HG03457 (cell line): ENCODE data around the gene MYH7B.

Source experiments
- ATAC-seq: cut with Tn5 transposase; IDR thresholded peaks from one replicate; pipeline ENCODE4 v1.9.1; 2021; ENCODE audit warnings: moderate number of reproducible peaks; ENCODE audit not compliant: unreplicated experiment

Gene MYH7B

DNA sequence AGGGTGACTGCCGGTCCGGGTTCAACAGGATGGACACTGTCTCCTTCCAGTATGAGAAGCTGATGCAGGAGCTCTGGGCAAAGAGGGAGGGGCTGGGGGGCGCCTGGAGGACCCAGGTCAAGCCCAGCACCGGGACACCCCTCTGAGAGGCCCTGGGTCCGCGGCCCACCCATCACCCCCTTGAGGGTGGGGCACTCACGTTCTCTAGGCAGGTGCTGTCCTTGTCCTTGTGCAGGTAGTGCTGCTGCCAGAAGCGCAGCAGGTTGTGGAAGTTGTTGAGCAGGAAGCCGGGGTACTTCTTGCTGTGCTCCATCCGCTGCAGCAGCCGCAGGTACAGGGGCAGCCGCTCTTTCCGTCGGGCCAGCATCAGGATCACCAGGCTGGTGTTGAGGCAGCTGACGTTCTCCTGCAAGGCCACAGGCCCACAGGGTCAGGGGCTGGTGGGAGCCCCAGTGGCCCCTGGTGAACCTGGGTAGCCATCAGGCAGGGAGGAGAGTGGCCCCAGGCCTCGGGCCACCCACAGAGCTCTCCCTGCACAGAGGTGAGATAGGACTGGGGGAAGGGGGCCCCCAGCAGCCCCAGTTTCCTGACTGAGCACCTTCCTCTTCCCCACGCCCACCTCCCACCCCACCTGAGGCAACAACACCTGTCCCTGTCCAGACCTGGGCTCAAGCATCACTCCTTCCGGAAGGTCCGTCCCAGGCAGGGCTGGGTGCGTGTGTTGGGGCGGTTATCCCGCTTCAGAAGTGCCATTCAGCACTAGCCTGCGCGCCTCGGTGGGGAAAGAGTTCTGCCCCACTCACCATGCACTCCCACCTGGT, 47.8 kb downstream of the MYH7B start:
- no peak for ATAC-seq

DNA sequence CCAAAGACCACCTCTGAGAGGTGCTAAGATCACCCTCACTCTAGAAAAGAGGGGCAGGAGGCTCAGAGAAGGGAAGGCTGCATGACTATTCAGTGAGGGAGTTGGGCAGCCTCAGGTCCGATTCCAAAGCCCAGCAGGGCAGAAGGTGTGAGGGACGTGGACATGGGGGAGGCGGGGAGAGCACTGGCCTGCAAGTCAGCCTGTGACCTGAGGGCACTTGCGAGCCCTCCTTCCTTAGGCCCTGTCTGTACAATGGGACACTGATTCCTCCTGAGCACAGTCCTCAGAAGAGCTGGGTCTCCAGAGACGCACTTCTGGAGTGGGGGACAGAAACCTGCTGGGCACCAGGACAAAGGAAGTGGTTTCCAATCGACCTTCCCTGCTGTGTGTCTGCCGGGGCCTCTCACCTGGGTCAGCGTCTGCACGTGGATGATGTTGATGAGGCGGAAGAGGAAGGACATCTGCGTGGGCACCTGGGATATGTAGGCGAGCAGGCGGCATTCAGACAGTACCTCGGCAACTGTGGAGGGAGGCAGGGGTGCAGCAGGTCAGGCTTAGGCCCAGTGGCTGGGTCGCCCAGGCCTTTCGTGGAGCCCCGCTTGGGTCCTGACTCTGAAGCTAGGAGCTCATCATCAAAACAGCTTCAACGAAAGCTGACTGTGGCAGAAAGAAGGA, 48.5 kb downstream of the MYH7B start:
- ATAC-seq = no peak

DNA sequence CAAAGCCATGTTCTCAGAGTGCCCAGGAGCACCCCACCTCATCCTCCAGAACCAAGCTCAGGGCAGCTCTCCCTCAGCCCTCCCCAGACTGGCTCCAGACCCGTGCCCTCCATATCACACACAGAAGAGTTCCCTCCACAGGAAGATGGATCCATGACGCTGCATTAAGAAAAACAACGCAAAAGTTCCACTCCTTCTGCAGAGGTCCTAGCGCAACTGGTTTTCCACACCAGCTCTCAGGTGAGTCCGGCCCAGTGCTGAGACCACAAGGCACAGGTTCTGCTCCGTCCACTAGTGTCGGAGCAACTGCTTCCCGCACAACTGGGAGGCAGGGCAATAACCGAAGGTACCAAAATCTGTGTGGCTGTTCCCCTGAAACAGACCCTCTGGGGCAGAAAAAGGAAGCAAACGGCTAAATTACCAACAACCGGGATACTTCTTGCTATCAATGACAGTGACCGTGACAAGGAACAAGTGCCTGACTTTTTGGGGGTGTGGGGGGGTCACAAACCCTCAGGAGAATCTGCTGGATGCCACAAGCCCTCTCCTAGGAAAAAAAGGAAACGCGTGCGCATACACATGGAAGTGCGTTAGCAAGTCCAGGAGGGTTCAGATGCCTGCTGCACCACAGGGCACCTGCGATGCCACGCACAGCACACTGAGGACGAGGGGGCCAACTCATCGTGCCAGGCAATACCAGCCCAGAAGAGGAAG, 49.2 kb downstream of the MYH7B start:
- ATAC-seq = no peak
